Measurements from ENCODE around the gene NADK2. TPM values are rescaled to one million over a fixed set of nuclear protein-coding genes. Genes with fewer than 3 reads are reported as not detected.
"Not testable (repeated sequence)": the region's sequence is repeated elsewhere in the genome, so short reads cannot be mapped to it uniquely, and the experiment has no call there.

Gene NADK2
- total RNA-seq, 1 donor from 2014 or later: 8.7 TPM

DNA sequence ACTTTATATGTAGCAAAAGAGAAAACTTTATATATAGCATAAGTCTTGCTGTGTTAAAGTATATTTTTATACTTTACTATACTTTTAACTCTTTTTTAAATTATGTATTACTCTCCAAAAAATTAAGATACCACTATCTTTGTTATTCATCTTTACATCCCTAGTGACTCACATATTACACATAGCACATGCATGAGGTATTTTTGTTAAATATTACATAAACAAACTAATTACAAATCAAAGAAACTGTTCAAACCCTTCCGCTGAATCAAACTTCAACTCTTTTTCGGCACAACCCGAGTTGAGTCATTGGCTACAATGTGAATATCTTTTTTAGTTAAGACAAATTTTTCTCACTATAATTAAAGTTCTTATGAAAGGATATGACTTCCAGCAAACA is 32.1 kb downstream of the NADK2 start:
- DNase-seq (ENCODE audit: extremely low read depth, low read depth, low spot score): no peak

DNA sequence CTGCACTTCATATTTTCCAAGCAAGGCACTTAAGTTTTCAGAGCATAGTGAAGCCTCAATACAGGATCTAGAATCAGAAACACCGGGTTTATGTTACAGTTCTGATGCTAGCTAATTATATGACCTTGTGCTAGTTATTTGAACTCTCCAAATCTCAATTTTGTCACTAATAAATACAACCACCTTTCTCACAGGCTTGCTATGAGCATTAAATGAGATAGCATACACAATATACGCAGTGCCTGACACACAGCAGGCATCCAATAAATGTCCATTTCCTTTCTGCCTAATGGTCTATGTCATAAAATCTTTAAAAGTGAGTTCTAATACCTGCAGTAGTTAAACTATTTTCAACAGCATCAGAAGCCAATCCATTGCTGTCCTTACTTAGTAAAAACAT is 32.9 kb downstream of the NADK2 start:
- DNase-seq (ENCODE audit: extremely low read depth, low read depth, low spot score): no peak

DNA sequence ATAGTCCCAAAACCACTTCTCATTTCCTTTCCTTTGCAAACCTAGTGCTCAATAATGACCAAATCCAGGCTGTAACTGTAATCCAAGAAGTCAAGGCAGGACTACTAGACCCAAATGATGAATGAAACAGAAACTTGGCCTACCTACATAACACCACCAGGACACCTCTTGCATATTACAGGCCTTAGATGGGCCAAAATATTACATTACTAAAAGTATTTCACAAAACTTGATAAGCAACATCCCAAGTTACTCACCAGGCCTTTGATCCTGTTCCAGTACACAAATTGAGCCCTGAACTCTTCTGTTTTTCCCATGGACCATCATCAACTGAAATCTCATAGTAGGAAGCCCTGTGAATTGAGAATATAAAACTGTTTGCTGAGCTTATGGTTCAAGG is 34.8 kb downstream of the NADK2 start:
- DNase-seq (ENCODE audit: extremely low read depth, low read depth, low spot score): no peak

DNA sequence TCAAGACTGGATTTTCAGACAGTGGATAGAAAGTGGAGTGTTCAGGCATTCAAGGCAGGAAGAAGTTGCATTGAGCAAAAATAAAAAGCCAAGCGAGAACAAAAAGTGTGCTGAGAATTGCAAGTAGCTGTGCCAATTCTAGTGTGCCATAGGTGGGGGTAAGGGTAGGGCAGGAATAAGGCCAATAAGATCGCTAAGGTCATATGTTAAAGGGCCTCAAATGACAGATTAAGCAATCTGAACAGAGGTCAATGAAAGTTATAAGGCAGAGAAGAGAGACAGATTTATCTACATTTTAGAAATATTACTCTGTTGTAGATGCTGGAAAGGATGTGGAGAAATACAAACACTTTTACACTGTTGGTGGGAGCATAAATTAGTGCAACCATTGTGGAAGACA is 36.4 kb downstream of the NADK2 start:
- no peak for DNase-seq (ENCODE audit: extremely low read depth, low read depth, low spot score)

DNA sequence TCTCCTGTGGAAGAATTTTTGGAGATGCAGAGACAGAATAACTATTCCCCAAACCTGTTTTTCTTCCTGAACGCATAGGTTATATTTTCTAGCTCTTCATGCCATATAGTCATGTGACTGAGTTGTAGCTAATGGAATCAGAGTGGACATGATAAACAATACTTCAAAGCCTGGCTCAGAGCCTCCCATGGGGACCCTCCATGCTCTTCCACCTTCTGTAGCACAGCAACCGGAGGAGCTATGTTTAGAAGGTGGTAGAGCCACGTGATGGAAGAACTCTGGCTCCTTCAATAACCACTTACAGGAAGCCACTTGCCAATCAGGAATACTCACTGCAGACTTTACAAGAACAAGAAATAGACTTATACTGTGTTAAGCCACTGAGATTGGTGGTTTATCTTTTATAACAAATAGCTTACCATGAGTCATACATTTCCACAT is 39.2 kb downstream of the NADK2 start:
- no peak for DNase-seq (ENCODE audit: extremely low read depth, low read depth, low spot score)

DNA sequence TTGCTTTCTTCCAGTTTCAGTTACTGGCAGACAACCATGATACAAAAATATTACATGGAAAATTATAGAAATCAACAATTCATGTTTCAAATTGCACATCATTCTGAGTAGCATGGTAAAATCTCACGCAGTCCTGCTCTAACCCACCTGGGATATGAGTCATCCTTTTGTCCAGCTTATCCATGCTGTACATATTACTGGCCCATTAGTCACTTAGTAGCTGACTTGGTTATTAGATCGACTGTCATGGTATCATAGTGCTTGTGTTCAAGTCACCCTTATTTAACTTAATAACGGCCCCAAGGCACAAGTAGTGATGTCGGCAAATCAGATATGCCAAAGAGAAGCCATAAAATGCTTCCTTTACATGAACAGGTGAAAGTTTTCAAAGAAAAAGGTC is 41.2 kb downstream of the NADK2 start:
- no peak for DNase-seq (ENCODE audit: extremely low read depth, low read depth, low spot score)

DNA sequence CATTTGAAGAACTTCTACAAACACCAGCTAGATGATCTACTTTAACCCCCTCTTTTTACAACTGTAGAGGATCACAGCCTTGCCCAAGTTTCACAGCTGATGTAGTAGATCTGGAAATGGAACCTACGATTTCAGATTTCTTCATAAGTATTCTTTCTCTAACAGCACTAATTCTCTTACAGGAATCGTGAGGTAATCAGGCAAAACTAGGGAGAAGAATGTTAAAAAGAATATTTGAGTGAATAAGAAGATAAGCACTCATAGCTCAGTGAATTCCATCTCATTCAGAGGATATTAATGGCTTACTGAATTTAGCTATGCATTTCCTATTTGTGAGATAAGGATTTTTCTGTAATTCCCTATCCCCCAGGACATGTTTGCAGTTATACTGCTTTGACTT is 42.1 kb downstream of the NADK2 start:
- no peak for DNase-seq (ENCODE audit: extremely low read depth, low read depth, low spot score)

DNA sequence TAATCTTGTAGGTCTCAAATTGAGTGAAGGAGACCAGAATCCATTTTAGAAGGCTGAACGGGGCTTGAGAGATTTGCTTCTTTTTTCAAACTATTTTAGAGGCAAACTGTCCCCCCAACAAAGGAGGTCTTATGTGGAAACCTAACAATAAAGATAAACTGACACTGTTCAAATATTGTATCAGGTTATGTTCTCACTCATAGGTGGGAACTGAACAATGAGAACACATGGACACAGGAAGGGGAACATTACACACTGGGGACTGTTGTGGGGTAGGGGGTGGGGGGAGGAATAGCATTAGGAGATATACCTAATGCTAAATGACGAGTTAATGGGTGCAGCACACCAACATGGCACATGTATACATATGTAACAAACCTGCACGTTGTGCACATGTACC is 42.9 kb downstream of the NADK2 start:
- not testable (repeated sequence) for DNase-seq (ENCODE audit: extremely low read depth, low read depth, low spot score)

DNA sequence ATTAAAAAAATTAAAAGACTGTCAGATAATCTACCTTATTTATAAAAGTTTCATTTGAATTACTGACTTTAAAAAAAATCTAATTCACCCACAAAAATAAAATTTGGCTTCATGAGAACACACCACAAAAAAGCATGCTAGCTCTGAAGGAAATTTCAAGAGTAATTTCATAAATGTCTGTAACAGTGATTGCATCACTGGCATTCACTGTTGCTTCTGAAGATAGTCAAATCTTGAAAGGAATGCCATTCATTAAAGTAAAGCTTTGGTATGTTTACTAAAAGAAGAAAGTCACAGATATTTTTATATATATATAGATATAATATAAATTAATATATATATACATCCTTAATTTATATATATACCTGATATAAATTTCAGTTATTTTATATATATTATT is 43.4 kb downstream of the NADK2 start:
- DNase-seq (ENCODE audit: extremely low read depth, low read depth, low spot score): no peak

DNA sequence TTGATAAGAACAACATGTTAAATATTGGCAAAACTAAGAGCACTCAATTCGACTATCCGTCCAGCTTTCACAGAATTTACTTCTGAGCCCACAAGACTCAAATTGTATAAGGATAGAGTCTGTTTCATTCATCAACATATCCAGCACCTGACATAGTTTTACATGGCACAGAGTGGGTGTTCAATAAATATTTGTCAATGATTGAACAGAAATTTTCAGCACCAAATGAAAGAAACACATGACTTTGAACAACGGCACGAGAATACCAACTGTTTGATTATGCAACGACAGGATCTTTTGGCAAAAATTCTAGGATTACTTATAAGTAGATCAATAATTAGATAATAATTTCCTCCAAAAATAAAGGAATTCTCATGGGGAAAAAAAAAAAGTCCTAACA is 48.0 kb downstream of the NADK2 start:
- DNase-seq (ENCODE audit: extremely low read depth, low read depth, low spot score): no peak

DNA sequence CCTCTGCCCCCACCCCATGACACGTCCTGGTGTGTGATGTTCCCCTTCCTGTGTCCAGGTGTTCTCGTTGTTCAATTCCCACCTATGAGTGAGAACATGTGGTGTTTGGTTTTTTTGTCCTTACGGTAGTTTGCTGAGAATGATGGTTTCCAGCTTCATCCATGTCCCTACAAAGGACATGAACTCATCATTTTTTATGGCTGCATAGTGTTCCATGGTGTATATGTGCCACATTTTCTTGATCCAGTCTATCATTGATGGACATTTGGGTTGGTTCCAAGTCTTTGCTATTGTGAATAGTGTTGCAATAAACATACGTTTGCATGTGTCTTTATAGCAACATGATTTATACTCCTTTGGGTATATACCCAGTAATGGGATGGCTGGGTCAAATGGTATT is 57.3 kb downstream of the NADK2 start:
- not testable (repeated sequence) for DNase-seq (ENCODE audit: extremely low read depth, low read depth, low spot score)

DNA sequence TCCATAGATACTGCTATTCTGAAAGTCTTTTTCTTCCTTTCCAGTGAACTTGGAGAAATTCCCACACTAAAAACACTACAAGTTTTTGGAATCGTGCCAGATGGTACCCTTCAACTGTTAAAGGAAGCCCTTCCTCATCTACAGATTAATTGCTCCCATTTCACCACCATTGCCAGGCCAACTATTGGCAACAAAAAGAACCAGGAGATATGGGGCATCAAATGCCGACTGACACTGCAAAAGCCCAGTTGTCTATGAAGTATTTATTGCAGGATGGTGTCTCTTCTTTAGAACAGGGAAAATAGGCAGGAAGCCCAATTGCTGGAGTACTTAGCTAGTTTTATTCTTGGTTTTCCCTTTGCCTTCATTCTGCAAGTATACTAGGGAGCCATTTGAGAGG is 60.0 kb downstream of the NADK2 start:
- DNase-seq (ENCODE audit: extremely low read depth, low read depth, low spot score): no peak

DNA sequence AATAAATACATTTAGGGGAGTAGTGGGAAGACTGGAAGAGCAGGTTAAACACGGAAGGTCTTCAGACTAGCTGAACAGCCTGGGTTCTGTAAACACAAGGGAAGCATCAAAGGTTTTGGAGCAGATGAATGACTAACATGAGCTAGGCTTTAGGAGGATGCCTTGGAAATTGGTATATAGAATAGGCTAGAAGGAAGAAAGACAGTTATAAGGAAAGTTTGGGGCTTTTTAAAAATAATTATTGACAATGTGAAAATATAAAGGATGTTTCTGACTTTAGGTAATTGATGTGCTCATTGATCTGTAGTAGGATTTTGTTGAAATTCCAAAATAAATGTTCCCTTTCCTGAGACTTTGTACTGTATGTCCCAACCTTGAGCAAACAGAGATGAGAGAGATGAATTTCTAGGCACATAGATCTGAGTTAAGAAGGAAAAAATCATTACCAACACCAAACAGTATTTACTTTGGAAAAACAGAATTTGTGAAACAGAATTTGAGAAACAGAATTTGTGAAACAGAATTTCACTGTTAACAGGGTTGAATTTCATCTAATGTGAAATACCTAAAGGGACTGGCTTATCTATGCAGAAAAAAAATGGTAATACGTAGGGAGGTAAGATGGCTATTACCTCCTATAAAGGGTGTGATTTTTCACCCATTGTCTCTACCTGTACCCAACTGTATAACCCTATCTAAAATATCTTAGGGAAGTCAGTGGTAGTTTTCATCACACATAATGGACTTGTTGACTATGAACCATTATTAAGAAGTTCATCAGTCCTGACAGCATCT is 61.0 kb downstream of the NADK2 start:
- DNase-seq (ENCODE audit: extremely low read depth, low read depth, low spot score): no peak

DNA sequence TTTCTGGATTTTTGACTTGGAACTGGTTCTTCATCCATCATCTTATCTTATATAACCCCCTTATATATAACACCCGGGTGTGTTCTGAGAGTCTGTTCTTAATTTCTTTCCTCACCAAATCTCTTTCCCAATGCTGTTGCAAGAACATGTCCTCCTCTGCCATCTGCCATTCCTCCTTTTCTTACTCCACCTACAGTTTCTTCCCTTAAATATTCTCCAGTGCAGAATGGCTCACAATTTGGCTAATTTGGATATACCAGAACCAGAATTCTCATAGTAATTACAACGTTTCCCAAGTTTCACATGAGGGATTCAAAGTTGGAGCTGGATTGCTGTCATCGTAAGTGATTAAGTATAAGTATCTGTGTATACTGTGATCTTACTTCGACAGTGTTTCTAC is 61.8 kb downstream of the NADK2 start:
- no peak for DNase-seq (ENCODE audit: extremely low read depth, low read depth, low spot score)

DNA sequence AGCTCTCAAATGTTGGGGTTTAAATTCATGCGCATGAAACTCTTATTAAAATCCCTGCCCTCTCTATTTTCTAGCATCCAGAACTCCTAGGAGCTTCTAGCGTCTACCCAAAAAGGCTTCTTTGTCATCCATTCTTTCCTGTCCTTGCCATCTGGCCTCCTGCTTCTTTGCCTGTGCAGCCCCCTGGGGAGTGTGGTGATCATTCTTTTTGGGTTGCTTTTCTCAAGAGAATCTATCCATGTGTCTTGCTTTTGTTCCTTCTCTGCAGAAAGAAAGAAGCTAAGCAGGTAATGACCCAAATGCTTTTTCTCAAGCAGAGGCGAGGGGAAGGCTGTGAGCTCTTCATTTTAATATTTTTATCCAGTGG is 63.2 kb downstream of the NADK2 start:
- DNase-seq (ENCODE audit: extremely low read depth, low read depth, low spot score): no peak

DNA sequence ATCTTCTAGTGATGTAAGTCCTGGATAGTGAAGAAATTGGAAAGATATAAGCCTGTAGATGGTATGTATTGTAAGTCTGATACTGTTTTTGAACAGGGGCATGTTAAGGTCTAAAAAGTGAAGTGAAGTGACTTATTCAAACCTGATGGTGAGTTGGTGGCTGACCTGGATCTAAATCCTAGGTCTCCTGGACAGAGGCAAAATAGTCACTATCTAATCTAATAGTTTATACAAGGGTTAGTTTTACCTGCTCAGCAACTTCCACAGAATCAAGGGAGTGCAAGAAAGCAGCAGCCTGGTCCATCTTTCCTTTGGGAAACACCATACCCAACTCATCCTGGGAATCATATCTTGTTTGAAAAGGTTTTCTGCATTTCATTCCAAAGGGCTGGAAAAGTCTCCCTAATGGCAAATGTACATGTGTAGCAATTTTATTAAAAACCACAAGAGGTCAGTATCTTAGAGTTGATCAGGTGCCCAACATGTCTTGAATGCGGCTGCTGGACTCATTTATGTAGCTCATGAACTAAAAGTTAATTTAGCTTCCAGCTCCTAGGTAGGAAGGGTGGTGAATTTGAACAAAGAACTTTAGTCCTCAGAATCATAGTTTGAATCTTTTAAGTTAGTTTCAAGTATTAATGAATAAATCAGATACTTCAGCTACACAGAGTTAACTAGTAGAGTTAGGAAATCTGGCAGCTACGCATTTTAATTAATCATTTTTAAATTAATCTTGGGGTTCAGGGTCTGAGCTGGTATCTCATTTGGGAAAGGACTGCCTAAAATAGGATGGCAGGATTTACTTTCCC is 63.8 kb downstream of the NADK2 start:
- DNase-seq (ENCODE audit: extremely low read depth, low read depth, low spot score): peak; percentile 33

DNA sequence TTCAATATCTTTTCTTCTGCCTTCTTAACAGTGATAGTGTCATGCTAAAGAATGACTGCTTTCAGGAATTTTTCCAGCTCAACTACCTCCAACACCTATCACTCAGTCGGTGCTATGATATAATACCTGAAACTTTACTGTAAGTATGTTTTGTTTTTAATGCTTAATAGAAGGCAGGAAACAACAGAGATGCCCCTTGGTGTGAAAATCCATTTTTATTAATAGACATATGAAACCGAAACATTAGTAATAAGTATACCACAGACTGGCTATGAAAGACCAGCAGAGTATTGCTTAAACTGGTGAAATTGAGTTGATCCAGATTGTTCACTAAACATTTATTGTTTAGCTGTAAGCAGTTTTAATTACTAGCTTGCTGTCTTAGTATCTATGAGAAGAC is 64.6 kb downstream of the NADK2 start:
- no peak for DNase-seq (ENCODE audit: extremely low read depth, low read depth, low spot score)

DNA sequence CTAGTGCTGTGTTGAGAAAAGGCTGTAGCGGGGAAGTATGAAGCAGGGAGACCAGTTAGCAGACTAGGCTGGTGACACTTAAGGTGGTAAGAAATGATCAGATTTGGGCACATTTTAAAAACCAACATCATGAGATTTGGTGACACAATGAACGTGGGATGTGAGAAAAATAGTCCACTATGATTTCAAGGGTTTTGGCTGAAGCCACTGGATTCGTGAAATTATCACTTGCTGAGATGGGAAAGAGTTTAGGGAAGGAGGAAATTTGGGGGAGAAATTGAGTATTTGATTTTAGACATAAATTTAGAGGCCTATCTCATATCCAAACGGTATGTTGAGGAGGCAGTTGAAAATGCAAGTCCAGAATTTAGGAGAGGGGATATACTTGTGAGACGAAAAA is 66.7 kb downstream of the NADK2 start:
- no peak for DNase-seq (ENCODE audit: extremely low read depth, low read depth, low spot score)

DNA sequence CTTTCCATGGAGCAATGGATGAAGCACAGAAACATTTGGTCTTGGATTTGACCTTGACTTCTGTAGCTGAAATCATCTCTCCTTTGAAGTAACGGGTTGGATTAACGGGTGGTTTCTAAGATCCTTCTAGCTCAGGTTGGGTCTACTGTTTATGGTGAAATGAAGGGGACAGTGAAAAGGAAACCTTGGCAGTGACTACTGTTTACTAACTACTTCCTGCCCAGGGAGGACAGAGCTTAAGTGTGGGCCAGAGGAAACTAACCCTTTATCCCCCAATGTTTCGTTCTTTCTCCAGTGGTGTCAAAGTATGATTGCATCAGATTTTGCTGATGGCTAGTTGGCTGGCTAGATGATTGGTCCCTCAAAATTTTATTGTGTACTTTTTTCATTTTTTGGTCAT is 67.6 kb downstream of the NADK2 start:
- no peak for DNase-seq (ENCODE audit: extremely low read depth, low read depth, low spot score)

DNA sequence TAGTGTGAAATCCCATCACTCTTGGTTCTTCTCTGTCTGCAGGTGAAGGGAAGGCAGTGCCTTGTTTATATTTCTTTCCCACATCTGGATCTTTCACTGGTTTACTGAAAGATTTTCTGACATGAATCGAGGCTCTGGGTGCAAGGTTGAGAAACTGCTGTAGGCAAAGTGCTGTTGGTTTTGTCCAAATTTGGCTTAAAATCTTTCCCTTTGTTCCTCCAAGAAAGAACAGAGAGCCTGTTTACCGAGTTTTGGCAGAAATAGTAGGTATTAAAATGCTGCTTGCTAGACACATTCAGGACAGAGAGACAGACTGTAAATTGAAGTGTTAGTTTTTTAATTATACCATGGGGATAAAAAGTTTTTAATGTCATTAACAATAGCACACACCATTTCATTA is 68.3 kb downstream of the NADK2 start:
- no peak for DNase-seq (ENCODE audit: extremely low read depth, low read depth, low spot score)

DNA sequence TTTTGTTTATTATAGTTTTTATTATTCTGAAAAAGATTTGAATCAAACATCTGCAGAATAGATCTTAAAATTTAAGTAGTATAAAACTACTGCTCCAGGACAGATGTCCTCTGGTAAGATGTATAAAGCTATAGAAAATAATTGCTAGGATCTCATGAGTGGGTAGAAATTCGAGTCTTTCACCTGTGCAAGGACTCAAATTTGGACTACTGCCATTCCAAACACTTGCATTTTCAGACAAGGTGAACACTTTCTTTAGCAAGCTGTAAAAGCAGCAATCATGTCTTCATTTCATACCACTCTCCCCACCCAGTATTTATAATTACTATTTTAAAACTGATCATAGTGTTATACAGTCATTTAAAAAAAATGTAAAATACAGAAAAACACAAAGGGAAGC is 69.1 kb downstream of the NADK2 start:
- DNase-seq (ENCODE audit: extremely low read depth, low read depth, low spot score): no peak

DNA sequence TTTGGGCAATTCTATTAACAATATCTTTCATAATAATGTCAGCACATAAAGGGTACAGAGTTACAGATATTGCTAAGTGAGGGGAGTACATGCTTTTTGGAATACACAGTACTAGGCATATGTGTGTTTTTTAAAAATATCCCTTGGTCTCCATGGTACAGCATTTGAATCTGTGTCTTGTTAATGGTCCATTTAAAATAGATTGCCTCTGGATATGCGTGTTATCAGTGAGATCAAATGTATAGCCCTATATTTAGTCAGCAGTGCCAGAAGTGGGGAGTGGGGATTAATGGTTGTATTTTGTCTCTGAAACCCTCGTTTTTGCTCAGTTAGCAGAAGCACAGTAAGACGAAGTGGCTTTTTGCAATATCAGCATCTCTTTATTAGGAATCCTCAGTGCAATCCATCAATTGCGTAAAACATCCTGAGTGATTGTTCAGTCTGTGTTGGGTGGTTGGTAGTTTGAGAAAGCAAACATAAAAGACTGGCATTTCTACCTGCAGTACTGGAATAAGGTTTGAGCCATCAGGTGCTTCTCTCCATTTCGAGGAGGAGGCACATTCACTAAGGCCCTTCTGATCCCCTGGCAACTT is 70.8 kb downstream of the NADK2 start:
- no peak for DNase-seq (ENCODE audit: extremely low read depth, low read depth, low spot score)
